Spleen (tissue), 11 donors: ENCODE results near the gene POU6F2. TPM values are rescaled to one million over a fixed set of nuclear protein-coding genes. Genes with fewer than 3 reads are reported as not detected.
"Not testable (repeated sequence)": the region's sequence is repeated elsewhere in the genome, so short reads cannot be mapped to it uniquely, and the experiment has no call there.

Experiments used
- DNase-seq: peaks from one replicate; pipeline ENCODE4 v3.0.0-alpha.2; 2020
- H3K27ac ChIP-seq, 8 donors: fragments of 200-600 bp; sonication (generic) in 7 of 8; 1 replicate in 4 of 8; 2 replicates in 4 of 8; pipeline versions ENCODE4 v1.5.0 to v1.8.0; 2016 to 2021; ENCODE audit warnings: inconsistent platforms in 4 of 8, mild to moderate bottlenecking in 4 of 8, moderate library complexity in 1 of 8
- H3K27me3 ChIP-seq, 7 donors: fragments of 200-600 bp; sonication (generic) in 6 of 7; replicated peaks in 1 of 7; 1 replicate in 4 of 7; 2 replicates in 3 of 7; pipeline versions ENCODE4 v1.5.0 to v1.8.0; 2016 to 2021; ENCODE audit warnings: inconsistent platforms in 3 of 7, mild to moderate bottlenecking in 1 of 7
- H3K36me3 ChIP-seq, 6 donors: fragments of 200-600 bp; sonication (generic) in 5 of 6; 1 replicate in 4 of 6; 2 replicates in 2 of 6; pipeline versions ENCODE4 v1.5.0 to v1.8.0; 2016 to 2021; ENCODE audit warnings: inconsistent platforms in 2 of 6
- H3K4me1 ChIP-seq, 6 donors: fragments of 200-600 bp; sonication (generic) in 5 of 6; 1 replicate in 3 of 6; 2 replicates in 3 of 6; pipeline versions ENCODE4 v1.5.0 to v1.8.0; 2016 to 2021; ENCODE audit warnings: inconsistent platforms in 3 of 6
- H3K4me3 ChIP-seq, 8 donors: fragments of 200-600 bp; sonication (generic) in 7 of 8; 1 replicate in 4 of 8; 2 replicates in 4 of 8; pipeline versions ENCODE4 v1.5.0 to v1.8.0; 2016 to 2021; ENCODE audit warnings: inconsistent platforms in 4 of 8, mild to moderate bottlenecking in 4 of 8, moderate library complexity in 2 of 8
- H3K9me3 ChIP-seq, 8 donors: fragments of 200-600 bp; sonication (generic) in 7 of 8; 1 replicate in 4 of 8; 2 replicates in 4 of 8; pipeline versions ENCODE4 v1.5.0 to v1.8.0; 2016 to 2021; ENCODE audit warnings: inconsistent platforms in 4 of 8
- POLR2A ChIP-seq, 3 donors: fragments of 450-650 bp; IDR thresholded peaks; one replicate each; pipeline ENCODE4 v1.5.1; 2017; ENCODE audit warnings: antibody characterized with exemption in 3 of 3, mild to moderate bottlenecking in 1 of 3
- POLR2AphosphoS5 ChIP-seq, 3 donors: sonication (generic); formaldehyde crosslinking; IDR thresholded peaks; one replicate each; pipeline ENCODE4 v1.5.1; 2017; ENCODE audit warnings: antibody characterized with exemption in 3 of 3
- WGBS, 5 donors: extraction: QIAGEN DNeasy Blood & Tissue Kit in 3 of 5; methylation state at CpG; one replicate each; pipeline versions ENCODE4 v1.1.5 to v1.1.7; 2013 to 2018; 5-methylcytosine and 5-hydroxymethylcytosine counted together
- intact Hi-C: fragments of 100-400 bp; cut with DNase I; formaldehyde crosslinking; loops from one replicate; pipeline ENCODE4 v1.15.0; 2023; ENCODE audit warnings: low total_unique reads
- polyA plus RNA-seq, 3 donors: library from polyadenylated mRNA; stranded (reverse); fragments of 200-250 nt; gene quantifications; one replicate each; pipeline ENCODE4 v1.2.1, GENCODE V29; 2013
- total RNA-seq, 7 donors: library from RNA; depleted of rRNA in 3 of 7; stranded (reverse); fragments of >200 nt in 3 of 7; fragmentation: NEBNext Ultra II Directional in 4 of 7; extraction: Animal tissue kit (Norgen Biotek cat#: 25700) in 4 of 7; gene quantifications; one replicate each; pipeline versions ENCODE4 v1.1.0 to v1.2.1, GENCODE V29; 2016 to 2021
- TF ChIP-seq, protein P1 (sequence below), 11 experiments: fragments of 200-600 bp in 7 of 11; fragments of 450-650 bp in 4 of 11; sonication (generic) in 4 of 11; IDR thresholded peaks in 8 of 11; conservative IDR thresholded peaks in 3 of 11; 1 replicate in 7 of 11; 2 replicates in 4 of 11; pipeline versions ENCODE4 v1.4.0 to v1.8.0; 2016 to 2021; ENCODE audit warnings: antibody characterized with exemption in 11 of 11, inconsistent platforms in 4 of 11, mild to moderate bottlenecking in 1 of 11
- donor health status: healthy with polysubstance abuse.
- donor health status: DM: no; HTN: no; CAD: no; lungs with moderate emphysema.
- donor health status: DM: no; HTN: no; CAD: no.
- donor health status: Bipolar disorder and iron deficiency.
- donor health status: healthy.
- donor health status: DM: no; HTN: no; CAD: no.
- donor health status: DM: yes; HTN: yes; CAD: no.

The POU6F2 gene
- total and polyA plus RNA-seq, 10 donors, result 0.04 to 0.54 (median 0.23) TPM; not detected in 7

DNA sequence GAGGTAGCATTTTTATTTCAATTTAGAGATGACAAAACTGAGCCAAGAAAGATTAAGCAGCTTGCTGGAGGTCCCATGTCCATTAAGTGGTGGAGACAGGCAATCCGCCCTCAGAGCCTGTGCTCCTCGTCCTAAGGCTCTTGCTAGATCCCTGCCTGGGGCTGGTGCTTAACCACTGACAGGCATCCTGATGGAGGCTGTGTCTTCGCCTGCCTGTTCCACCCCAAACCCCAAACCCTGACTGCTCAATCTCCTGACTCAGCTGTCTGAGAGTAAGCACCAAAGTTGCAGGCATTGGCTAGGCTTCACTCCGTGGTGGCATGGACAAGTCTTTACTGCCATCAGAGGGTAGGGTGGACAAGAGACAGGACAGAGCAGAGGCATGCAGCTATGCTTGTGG is 209.4 kb downstream of the POU6F2 start:
- no peaks in the 10 kb centered on the region for H3K4me1 ChIP-seq
- no peak for DNase-seq
- no peak overlapping the region for H3K4me3 ChIP-seq
- H3K27ac ChIP-seq, result no peak overlapping the region
- intact Hi-C loops, result no loop called here
- TF ChIP-seq POLR2AphosphoS5 (IDR thresholded peaks at IDR 0.05), result no peak
- H3K27me3 ChIP-seq, result peaks cover 0 to 4% (median 0%) of the 10 kb centered on the region in 7 donors
- 44 to 70% (median 45%) methylated on average over 3 to 4 of the region's 4 CpGs for WGBS, 5 donors
- no peaks in the 10 kb centered on the region for H3K36me3 ChIP-seq
- no peaks in the 10 kb centered on the region for H3K9me3 ChIP-seq

DNA sequence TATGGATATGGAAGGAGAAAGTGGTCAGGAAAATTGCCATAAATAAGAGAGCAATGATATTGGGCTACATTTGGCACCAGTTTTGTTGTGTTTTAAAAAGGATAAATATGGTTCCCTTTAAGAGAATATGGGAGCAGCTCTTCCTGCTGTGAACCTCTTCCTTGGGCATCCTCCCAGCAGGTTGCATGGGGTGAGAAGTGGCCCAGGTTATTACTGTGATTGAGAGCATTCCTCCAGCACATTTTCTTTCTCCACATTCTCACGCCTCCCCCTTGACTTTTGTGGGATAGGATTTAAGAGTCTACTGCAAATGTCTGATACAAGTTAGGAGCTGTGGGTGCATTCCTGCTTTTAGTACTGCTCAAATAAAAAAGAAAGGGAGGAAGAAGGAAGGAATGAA is 214.8 kb downstream of the POU6F2 start:
- 39 to 85% (median 72%) methylated on average over 1 of the region's 1 CpG for WGBS, 5 donors
- no peak overlapping the region for H3K27ac ChIP-seq
- no peaks in the 10 kb centered on the region for H3K9me3 ChIP-seq
- TF ChIP-seq, protein P1, sequence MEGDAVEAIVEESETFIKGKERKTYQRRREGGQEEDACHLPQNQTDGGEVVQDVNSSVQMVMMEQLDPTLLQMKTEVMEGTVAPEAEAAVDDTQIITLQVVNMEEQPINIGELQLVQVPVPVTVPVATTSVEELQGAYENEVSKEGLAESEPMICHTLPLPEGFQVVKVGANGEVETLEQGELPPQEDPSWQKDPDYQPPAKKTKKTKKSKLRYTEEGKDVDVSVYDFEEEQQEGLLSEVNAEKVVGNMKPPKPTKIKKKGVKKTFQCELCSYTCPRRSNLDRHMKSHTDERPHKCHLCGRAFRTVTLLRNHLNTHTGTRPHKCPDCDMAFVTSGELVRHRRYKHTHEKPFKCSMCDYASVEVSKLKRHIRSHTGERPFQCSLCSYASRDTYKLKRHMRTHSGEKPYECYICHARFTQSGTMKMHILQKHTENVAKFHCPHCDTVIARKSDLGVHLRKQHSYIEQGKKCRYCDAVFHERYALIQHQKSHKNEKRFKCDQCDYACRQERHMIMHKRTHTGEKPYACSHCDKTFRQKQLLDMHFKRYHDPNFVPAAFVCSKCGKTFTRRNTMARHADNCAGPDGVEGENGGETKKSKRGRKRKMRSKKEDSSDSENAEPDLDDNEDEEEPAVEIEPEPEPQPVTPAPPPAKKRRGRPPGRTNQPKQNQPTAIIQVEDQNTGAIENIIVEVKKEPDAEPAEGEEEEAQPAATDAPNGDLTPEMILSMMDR (IDR thresholded peaks at IDR 0.05 in 8 of 11, conservative IDR thresholded peaks at IDR 0.05 in 3 of 11), result no peak
- TF ChIP-seq POLR2A (IDR thresholded peaks at IDR 0.05), result no peak
- H3K27me3 ChIP-seq, result peaks cover 0 to 9% (median 0%) of the 10 kb centered on the region in 7 donors
- no peaks in the 10 kb centered on the region for H3K4me1 ChIP-seq
- intact Hi-C loops, result no loop called here
- H3K36me3 ChIP-seq, result no peaks in the 10 kb centered on the region
- no peak overlapping the region for H3K4me3 ChIP-seq
- DNase-seq, result no peak

DNA sequence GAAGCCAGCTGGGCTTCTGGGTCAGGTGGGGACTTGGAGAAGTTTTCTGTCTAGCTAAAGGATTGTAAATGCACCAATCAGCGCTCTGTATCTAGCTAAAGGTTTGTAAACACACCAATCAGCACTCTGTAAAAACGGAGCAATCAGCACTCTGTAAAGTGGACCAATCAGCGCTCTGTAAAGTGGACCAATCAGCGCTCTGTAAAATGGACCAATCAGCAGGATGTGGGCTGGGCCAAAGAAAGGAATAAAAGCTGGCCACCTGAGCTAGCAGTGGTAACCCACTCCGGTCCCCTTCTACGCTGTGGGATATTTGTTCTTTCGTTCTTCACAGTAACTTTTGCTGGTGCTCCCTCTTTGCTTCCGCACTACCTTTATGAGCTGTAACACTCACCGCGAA is 216.7 kb downstream of the POU6F2 start:
- H3K4me3 ChIP-seq, H3K4me1 ChIP-seq, H3K27ac ChIP-seq, DNase-seq, H3K36me3 ChIP-seq, H3K27me3 ChIP-seq, intact Hi-C loops, H3K9me3 ChIP-seq: not testable (repeated sequence)
- WGBS, 5 donors, result 87 to 94% (median 92%) methylated on average over 9 to 10 of the region's 10 CpGs

DNA sequence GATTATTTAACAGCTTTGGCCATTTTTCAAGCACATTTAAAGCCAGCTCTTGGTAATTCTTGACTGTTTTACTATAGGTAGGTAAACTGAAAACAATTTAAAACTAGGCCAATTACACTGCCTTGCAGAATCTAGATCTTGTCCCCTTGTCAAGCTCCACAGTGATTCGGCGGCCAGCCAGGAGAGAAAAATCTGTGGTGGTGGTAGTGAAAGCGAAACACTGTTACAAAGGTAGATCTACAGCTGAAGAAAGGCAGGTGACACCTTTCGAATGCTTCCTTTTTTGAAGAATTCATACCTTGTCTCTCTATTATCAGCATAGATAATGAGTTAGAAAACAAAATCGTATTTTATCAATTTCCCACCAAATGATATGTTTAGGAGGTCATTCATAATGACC is 218.3 kb downstream of the POU6F2 start:
- WGBS, 5 donors, result 79 to 89% (median 85%) methylated on average over 5 of the region's 5 CpGs

DNA sequence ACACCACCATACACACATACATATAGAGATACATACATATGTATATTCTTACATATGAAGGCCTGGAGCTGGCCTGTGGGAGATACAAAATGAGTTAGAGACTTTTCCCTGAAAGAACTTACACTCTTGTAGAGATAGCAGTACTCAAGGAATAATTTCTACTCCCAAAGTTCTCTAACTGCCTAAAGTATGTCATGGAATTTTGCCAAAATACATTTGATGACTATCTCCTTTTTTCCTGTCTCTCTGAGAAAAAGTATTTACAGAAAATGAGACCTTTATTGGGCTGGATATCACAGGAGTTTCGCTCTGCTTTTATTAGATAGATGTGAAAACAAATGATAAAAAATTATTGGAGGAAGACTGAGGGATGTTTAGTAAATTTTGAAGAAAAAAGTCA is 220.1 kb downstream of the POU6F2 start:
- H3K9me3 ChIP-seq, result no peaks in the 10 kb centered on the region
- no peaks in the 10 kb centered on the region for H3K4me1 ChIP-seq
- WGBS, 5 donors, result 64 to 91% (median 73%) methylated on average over 1 of the region's 1 CpG
- intact Hi-C loops, result no loop called here
- DNase-seq, result no peak
- H3K4me3 ChIP-seq, result no peak overlapping the region
- peaks cover 0 to 4% (median 0%) of the 10 kb centered on the region in 7 donors for H3K27me3 ChIP-seq
- no peak overlapping the region for H3K27ac ChIP-seq
- H3K36me3 ChIP-seq, result no peaks in the 10 kb centered on the region
- no peak for TF ChIP-seq POLR2AphosphoS5 (IDR thresholded peaks at IDR 0.05)
- TF ChIP-seq, protein P1 (IDR thresholded peaks at IDR 0.05 in 8 of 11, conservative IDR thresholded peaks at IDR 0.05 in 3 of 11), result no peak
- no peak for TF ChIP-seq POLR2A (IDR thresholded peaks at IDR 0.05)

More for the DNA sequence above, 218.3 kb downstream of the POU6F2 start:
- Histone ChIP-seq H3K36me3 (no peaks in the 10 kb centered on the region), H3K4me3 (no peak overlapping the region), H3K9me3 (no peaks in the 10 kb centered on the region), H3K27me3 (peaks cover 0 to 9% (median 0%) of the 10 kb centered on the region in 7 donors), H3K4me1 (no peaks in the 10 kb centered on the region), H3K27ac (no peak overlapping the region)
- DNase-seq, result no peak
- intact Hi-C loops, result no loop called here
- TF ChIP-seq, protein P1 (IDR thresholded peaks at IDR 0.05 in 8 of 11, conservative IDR thresholded peaks at IDR 0.05 in 3 of 11), result no peak
- TF ChIP-seq POLR2A (IDR thresholded peaks at IDR 0.05), result no peak
- no peak for TF ChIP-seq POLR2AphosphoS5 (IDR thresholded peaks at IDR 0.05)
